HG02763 (cell line): Measurements from ENCODE around the gene SORT1.
"Not testable (repeated sequence)": the region's sequence is repeated elsewhere in the genome, so short reads cannot be mapped to it uniquely, and the experiment has no call there.

Source experiments
- ATAC-seq: cut with Tn5 transposase; IDR thresholded peaks from one replicate; pipeline ENCODE4 v1.9.1; 2021; ENCODE audit warnings: mild to moderate bottlenecking, moderate library complexity; ENCODE audit not compliant: unreplicated experiment

The SORT1 gene

DNA sequence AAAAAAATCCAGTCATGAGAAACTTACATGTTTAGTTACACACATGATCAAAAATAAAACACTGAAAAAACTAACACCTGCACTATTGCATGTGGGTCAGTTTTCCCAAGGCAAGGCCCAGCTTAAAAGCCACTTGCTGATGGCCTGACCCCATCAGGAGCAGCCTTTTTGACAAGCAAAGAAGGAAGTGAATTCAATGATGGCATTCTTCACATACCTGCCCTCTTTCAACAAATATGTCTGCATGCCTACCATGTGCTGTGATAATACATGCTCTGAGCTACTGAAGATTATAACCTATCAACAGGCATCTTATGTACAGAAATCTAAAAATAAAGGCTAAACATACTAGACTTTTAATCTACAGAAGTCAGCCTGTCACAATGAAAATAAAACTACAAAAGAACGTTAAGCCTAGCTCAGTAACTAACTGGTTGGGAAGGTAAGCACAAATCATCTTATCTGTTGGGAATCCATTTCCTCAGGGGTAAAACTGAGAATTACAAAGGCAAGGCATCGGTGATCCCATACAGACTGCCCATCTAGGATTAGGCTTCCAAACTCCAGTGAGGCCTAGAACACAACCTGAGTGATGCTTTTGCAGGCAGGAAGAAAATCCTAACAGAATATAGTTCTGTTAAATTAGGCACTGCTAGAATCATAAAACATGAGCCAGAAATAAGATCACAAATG lies 14.5 kb downstream of the SORT1 start:
- ATAC-seq: no peak

- ATAC-seq: no peak
These were observed 16.1 kb downstream of the SORT1 start for GRCh38 chr1:109381573-109381972.

DNA sequence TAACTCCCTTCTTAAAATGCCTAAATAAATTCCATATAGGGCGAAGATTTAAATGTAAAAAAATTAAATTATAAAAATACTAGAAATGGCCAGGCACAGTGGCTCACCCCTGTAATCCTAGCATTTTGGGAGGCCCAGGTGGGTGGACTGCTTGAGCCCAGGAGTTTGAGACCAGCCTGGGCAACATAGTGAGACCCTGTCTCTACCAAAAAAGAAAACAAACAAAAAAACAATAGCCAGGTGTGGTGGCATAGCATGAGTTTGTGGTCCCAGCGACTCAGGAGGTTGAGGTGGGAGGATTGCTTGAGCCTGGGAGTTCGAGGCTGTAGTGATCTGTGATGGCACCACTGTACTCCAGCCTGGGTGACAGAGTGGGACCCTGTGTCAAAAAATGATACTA lies 17.8 kb downstream of the SORT1 start:
- no peak for ATAC-seq

GRCh38 chr1:109379422-109379821 lies 18.3 kb downstream of the SORT1 start:
- ATAC-seq: no peak

GRCh38 chr1:109377698-109378097 lies 20.0 kb downstream of the SORT1 start:
- no peak for ATAC-seq

DNA sequence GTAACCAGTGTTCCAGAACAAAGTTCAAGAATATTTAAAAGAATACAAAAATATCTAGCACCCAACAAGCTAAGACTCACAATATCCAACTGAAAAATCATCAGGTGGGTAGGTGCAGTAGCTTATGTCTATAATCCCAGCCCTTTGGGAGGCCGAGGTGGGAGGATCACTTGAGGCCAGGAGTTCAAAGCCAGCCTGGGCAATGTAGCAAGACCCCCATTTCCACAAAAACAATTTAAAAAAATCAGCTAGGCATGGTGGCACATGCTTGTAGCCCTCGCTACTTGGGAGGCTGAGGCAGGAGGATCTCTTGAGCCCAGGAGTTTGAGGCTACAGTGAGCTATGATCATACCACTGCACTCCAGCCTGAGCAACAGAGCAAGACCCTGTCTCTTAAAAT lies 24.0 kb downstream of the SORT1 start:
- not testable (repeated sequence) for ATAC-seq

DNA sequence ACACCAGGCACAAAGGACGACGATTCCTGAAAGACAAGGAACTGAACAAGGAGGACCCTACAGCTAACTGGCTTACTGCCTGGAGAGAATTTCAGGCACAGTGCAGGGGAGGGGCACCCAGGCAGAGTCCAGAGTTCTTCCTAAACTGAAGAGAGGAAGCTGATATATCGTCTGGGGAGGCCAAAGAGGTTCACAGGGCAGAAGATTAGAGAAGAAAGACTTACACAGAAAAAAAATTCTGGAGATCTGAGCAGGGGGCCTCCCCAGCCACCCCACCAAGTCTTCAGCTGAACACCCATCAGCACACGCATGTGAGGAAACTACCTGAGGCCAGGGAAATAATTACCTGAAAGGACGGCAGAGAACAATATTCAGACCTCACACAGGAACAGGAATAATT lies 24.6 kb downstream of the SORT1 start:
- no peak for ATAC-seq

DNA sequence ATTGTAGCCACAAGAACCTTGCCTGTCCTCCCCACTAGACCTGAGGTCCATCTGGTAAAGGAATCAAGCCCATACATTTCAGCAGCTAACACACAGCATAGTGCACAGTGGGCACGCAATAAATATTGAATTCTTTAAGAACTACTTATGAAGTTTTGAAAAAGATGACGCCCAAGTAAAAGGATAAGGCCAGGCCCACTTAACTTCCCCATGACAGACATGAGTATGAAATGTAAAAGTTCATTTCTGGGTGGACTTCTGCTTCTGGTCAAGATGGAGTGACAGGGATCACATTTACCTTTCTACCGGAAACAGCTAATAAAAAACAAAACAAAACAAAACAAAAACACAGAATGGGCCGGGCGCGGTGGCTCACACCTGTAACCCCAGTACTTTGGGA lies 25.4 kb downstream of the SORT1 start:
- ATAC-seq: no peak

DNA sequence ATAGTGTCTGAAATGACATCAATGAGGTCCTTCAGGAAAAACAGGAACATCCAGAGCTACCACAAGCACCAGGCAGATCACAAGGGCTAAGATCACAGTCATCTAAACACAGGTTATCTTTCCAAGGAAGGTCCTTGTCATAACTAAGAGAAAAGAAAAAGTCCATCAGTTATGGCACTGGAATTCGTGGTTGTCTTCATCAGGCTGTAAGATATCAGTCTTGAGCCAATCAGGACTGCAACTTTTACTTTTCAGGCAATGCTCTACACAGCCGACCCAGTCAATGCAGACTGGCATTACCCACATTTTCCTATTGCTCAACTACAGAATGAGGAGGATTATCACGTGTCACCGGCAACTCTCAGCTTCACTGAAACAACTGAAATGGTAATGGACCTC lies 26.4 kb downstream of the SORT1 start:
- ATAC-seq: no peak

DNA sequence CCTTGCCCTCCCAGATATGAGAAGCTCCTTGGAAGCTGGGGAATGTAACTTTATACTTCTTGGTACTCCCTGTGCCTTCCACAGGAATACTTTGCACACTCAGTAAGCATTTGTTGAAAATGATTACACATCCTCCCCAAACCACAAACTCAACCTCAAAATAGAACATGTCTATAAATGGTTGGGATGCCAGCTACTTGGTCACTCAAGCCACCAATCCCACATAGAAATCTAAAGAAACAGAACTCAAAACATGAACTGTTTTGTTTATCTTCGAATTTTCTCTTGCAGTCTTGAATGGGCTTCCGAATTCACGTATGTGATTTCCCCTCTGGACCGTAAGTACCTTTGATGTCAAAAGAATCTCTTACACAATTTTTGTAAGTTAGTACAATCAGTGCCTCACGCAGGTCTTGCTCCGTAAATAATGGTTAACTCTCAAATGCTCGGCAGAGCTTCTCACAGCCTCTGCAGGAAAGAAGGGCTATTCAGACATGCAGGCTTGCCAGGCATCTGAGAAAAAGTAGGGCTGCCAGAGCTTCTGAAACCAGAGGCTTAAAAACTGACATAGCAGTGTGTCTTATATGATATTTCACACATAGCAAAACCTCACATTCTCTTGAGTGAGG lies 26.9 kb downstream of the SORT1 start:
- no peak for ATAC-seq

DNA sequence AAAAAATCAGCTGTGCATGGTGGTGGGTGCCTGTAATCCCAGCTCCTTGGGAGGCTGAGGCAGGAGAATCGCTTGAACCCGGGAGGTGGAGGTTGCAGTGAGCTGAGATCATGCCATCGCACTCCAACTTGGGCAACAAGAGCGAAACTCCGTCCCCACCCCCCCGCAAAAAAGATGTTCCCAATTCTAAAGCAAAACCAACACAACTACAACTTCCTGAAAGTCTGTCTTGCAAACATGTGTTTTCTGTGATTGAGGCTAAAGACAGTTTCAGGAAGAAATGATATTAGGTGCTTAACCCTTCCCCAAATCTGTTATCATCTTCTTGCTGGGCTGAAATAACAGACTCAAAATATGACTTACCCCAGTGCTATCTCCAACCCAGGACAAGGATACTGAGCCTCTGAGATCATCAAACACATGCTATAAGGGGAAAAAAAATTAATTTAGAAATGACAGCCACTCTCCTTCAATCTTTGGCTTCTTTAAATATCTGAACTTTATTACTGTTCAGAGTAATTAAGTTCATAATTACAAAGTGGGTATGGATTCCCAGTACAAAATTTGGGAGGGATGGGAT lies 28.5 kb downstream of the SORT1 start:
- no peak for ATAC-seq

DNA sequence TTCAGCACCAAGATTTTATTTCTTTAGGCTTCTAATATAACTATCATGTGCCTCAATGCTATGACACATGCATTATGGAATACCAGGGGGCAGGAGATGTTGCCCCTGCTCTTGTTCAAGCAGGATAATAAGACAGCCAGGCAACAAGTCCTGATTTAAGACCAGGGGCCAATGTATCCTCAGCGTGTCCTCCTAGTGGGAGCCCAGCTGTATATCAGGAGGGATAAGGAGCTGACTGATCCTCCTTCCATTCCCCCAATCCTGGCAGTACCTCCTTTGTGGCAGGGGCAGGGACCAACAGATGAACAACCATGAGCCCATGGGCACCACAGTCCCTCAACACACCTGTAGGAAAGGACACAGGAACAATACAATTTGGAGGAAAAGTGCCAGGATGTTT lies 29.3 kb downstream of the SORT1 start:
- no peak for ATAC-seq

DNA sequence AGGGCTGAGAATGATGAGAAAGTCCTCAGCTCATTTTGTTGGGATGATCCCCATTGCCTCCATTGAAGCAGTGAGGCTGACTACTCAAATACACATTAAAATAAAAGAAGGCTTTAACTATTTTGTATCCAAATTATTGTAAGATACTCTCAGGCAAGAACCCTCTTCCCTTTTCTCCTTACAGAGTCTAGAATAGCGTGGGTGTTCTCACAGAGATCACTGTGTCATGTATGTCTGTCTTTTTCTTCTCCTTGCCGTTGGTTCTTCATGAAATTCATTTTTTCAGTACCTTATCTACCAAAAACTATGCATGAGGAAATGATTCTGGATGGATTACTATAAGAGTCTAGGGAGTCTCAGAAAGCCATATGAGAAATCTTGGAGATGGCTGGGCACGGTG lies 30.1 kb downstream of the SORT1 start:
- ATAC-seq: no peak

DNA sequence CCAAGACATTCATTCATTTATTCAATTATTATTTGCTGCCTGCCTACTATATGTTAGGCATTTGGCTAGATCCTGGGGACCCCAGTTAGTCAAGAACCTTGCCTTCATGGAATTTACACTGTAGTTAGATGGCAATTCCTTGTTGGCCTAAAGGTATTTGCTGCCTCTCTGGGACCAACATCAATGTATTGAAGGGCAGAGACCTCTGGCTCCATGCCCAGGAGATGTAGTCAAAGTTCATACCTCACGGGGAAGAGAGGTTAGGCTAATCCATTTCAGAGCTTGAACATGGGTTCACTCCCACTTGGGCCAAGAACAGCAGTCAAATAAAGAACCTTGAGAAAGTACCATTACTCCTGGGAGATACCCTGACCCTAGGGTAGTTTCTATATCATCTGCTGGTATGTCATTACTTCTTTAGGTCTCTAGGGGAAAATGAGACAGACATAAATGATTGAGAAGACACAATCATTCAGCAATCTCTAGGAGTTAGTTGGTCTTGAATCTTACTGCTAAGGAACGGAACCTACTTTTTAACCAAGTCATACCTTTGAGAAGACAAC lies 32.0 kb downstream of the SORT1 start:
- no peak for ATAC-seq

GRCh38 chr1:109361649-109362048 lies 36.1 kb downstream of the SORT1 start:
- no peak for ATAC-seq

DNA sequence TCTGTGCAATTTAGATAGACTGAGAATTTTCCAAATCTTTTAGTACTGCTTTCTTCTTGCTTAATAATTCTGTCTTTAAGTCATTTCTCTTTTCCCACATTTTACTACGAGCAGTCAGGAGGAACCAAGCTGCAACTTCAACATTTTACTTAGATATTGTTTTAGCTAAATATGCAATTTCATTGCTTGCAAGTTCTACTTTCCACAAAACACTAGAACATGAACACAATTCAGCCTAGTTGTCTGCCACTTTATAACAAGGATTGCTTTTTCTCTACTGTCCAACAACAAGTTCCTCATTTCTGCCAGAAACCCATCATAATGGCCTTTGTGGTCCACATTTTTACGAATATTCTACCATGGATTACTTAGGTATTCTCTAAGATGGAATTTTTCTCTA lies 36.6 kb downstream of the SORT1 start:
- ATAC-seq: no peak

DNA sequence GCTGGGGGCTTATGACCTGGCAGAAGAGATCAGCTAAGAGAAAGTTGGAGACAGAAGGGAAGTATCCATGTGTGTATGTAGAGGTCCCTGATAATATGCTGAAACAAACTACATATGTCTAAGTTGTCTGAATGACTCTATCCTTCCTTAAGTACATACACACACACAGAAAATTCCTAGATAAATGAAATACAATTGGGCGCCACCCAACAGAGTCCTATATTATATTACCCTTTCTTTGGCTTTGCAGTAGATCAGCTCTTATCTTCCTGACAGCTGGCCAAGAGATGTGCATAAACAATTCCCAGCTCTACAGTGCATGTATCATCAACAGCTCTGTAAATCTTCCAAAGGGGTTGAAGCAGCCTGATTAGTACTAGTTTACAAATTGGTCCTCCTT lies 40.1 kb downstream of the SORT1 start:
- ATAC-seq: no peak

GRCh38 chr1:109356915-109357314 lies 40.8 kb downstream of the SORT1 start:
- no peak for ATAC-seq

- ATAC-seq: no peak
These were observed 41.2 kb downstream of the SORT1 start for GRCh38 chr1:109356505-109356904.

DNA sequence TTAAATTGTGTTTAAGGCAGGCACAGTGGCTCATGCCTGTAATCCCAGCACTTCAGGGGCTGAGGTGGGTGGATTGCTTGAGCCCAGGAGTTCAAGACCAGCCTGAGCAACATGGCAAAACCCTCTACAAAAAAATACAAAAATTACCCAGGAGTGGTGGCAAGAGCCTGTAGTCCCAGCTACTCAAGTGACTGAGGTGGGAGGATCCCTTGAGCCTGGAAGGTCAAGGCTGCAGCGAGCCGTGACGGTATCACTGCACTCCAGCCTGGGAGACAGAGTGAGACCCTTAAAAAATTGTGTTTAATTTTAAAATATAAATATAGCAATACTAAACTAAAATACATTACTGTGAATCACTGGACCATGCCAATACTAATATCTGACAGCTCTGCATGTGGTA lies 42.8 kb downstream of the SORT1 start:
- ATAC-seq: no peak

DNA sequence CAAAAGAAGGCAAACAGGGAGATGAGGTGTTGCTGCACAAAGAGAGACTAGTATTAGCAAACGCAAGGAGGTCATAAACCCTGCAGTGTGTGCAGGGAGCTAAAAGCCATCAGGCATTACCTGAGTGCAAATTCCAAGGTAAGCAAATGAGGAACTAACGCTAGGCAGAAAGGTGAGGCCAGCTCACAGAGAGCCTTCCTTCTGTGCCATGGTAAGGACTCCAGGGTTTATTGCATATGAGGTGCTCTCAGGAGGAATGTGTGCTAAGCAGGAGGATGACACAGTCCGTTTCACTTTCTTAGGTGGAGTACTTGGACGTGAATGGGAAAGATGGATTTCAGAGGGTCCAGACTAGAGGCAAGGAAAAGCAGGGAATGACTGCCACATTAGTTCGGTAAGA lies 46.3 kb downstream of the SORT1 start:
- ATAC-seq: no peak

- no peak for ATAC-seq
These were observed 47.1 kb downstream of the SORT1 start for GRCh38 chr1:109350655-109351054.
